SJCRH30 (cell line): ENCODE data around the gene RBM20. TPM values are rescaled to one million over a fixed set of nuclear protein-coding genes. Genes with fewer than 3 reads are reported as not detected.

Experiments used
- DNase-seq, 2 experiments: peaks; one replicate each; pipeline ENCODE4 v3.0.0-alpha.2; 2015 to 2020
- H3K27ac ChIP-seq: fragments of 250-450 bp; sonication (Bioruptor Pico); 2 replicates; pipeline ENCODE4 v1.5.1; 2020; ENCODE audit warnings: mild to moderate bottlenecking, moderate library complexity
- H3K27me3 ChIP-seq: fragments of 250-450 bp; sonication (Bioruptor Pico); 2 replicates; pipeline ENCODE4 v1.5.1; 2020; ENCODE audit warnings: mild to moderate bottlenecking, moderate library complexity
- H3K36me3 ChIP-seq: fragments of 250-450 bp; sonication (Bioruptor Pico); 2 replicates; pipeline ENCODE4 v1.5.1; 2020; ENCODE audit warnings: mild to moderate bottlenecking, moderate library complexity
- H3K4me1 ChIP-seq: fragments of 250-450 bp; sonication (Bioruptor Pico); 2 replicates; pipeline ENCODE4 v1.5.1; 2020; ENCODE audit warnings: mild to moderate bottlenecking, moderate library complexity
- H3K4me3 ChIP-seq: fragments of 250-450 bp; sonication (Bioruptor Pico); 2 replicates; pipeline ENCODE4 v1.5.1; 2020; ENCODE audit warnings: mild to moderate bottlenecking, moderate library complexity
- H3K9me3 ChIP-seq: fragments of 250-450 bp; sonication (Bioruptor Pico); replicated peaks from 2 replicates; pipeline ENCODE4 v1.5.1; 2020; ENCODE audit warnings: mild to moderate bottlenecking, moderate library complexity
- total RNA-seq: library from RNA; depleted of rRNA; stranded (reverse); fragments of >200 nt; shearing (Covaris generic); gene quantifications from 2 replicates; pipeline ENCODE4 v1.2.3, GENCODE V29; 2014

Gene RBM20
- total RNA-seq, 1 experiment from 2014 or later, result 12.4 TPM

DNA sequence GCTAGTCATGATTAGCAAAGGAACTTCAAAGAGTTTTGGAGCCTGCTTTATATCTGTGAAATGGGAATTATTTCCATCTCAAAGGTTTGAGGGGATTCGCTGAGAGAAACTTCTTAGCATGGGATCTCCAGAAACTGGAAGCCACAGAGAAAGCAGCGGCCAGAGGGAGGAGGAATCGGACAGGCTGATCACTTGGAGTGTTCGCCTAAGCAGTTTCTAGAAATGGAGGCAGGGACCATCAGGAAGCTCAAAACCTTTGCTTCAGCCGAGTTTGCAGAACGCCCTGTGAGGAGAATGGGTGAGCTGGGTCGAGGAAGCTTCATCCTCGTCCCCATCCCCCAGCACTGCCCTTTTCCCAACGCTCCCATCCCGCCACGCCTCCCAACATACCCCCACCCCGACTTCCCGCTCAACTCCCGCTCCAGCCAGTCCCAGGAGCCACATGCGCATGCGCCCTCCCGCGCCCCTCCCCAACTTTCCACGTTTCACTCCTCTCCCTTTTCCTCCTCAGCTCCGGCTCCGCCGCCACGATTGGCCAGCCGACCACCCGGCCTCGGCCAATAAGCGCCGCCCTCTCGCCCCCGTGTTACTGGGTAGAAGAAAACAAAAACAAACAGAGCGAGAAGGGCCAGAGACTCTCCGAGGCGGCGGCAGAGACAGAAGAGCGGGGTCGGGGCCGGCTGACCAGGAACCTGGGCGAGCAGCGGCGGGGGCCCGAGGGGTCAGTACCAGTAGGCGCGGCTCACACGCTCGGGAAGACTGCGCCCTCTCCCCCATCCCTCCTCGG, 227.4 kb downstream of the RBM20 start, which contains the start of gene PDCD4:
PDCD4 (plus strand) TSS at position 631 of the 787 bp plus-strand sequence. CDS start 4,100 bp downstream, outside the sequence.
- H3K36me3 ChIP-seq, result no peaks in the 10 kb centered on the region
- DNase-seq, result peak; percentile 99 to 100
- H3K9me3 ChIP-seq, result no peaks in the 10 kb centered on the region
- peaks cover 42% of the 10 kb centered on the region for H3K4me1 ChIP-seq
- H3K27ac ChIP-seq, result peak within 1 kb of the TSS; percentile 96
- H3K27me3 ChIP-seq, result no peaks in the 10 kb centered on the region
- H3K4me3 ChIP-seq, result peak within 1 kb of the TSS; percentile 77

DNA sequence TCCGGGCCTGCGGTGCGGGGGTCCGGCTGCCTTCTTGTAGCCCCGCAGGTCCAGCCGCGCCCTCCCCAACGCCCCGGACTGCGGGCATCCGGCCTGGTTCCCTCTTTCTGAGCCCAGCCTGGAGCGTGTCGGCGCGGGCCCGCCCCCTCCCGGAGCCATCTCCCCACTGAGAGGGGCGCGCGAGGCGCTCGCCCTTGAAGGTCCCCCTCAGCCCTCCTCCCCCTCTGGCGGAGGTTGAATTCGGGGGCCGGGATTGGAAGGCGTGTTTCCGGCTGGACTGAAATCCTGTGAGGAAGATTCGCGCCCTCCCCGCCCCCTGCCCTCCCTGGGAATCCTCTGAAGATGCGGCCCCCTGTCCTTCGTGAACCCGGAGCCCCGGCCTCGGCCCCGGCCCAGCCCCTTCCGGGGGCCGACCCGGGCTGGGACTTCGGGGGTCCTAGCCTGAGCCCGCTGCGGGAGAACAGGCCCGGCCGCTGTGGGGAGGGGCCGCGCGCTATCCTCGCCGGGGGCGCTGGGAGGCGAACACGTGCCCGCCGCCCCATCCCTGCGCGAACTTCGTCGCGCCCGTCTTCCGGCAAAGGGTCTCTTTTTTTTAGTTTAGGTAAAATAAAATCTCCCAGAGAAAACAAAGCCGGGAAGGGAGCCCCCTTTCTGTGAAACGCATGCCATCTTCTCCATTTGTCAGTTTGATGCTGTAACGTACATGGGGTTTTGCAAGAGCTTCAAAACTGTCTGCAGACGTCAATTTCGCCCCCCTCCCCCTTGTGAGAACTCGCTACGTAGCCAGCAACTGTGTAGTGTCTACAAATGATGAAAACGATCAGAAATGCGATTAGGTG, 228.2 kb downstream of the RBM20 start:
- DNase-seq, result peak; percentile 94 to 95

DNA sequence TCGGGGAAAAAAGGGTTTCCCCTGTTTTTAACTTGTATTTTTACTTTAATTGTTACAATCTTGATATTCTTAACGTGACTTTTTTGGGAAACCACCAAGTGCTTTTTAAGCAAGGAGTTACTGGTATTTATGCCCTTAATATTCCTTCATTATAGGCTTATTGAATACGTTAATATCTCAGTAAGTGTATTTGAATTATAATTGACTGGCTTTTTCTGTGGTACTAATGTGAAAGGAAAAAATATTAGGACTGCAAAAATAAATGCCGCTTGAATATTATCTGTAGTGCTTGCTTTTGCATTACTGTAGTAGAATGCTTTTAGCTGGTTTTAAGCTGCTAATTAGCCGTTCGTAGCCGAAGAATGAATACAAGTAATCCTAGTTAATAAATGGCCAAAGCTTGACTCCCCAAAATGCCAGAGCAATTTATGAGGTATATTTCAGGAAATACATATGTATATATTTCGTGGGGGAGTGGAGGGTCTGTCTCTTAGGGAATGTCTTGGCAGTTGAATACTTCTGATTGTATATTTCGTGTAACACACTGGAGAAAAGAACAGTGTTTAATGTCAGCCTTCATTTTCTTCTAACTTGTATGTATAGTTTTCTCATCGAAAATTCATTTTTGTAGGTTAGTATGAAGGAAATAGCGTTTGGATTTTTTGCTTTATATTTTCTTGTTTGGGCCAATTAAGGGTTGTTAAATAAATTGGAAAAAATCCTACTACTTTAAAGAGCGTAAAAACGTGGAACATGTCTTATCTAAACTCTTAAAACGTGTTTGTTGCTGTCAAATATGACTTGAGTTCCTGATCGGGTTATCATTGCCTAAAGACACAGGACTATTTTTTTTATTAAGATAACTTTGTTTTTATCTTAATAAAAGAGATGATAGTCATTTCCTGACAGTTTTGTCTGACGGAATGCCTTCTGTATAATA, 229.1 kb downstream of the RBM20 start:
- H3K27ac ChIP-seq, result peak overlapping the region; percentile 96
- H3K27me3 ChIP-seq, result no peaks in the 10 kb centered on the region
- H3K9me3 ChIP-seq, result no peaks in the 10 kb centered on the region
- peaks cover 26% of the 10 kb centered on the region for H3K4me1 ChIP-seq
- no peaks in the 10 kb centered on the region for H3K36me3 ChIP-seq
- DNase-seq, result peak in 1 of 2 experiments; percentile 29
- H3K4me3 ChIP-seq, result peak overlapping the region; percentile 77

More for the DNA sequence above, 228.2 kb downstream of the RBM20 start:
- Histone ChIP-seq H3K9me3 (no peaks in the 10 kb centered on the region), H3K36me3 (no peaks in the 10 kb centered on the region), H3K4me3 (peak overlapping the region; percentile 77), H3K4me1 (peaks cover 34% of the 10 kb centered on the region), H3K27me3 (no peaks in the 10 kb centered on the region), H3K27ac (peak overlapping the region; percentile 96)

DNA sequence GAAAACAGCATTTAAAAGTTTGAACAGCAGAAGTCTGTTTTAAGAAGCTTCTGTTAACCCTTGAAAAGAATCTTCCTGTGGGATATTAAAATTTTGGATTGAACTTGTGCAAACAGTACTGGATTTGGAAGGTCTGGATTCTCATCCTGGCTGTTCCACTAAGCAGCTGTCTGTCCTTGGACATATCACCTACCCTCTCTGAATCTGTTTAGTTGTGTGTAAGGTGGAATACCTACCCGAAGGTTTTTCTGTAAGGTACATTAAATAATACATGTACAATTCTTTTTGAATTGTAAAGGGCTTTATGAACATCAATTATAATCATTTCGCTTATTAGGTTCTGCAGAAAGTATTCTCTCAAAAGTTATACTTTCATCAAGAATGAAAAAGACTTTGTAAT, 229.8 kb downstream of the RBM20 start:
- H3K4me1 ChIP-seq, result peaks cover 26% of the 10 kb centered on the region
- peaks cover 5% of the 10 kb centered on the region for H3K36me3 ChIP-seq
- no peak for DNase-seq
- H3K4me3 ChIP-seq, result peak overlapping the region; percentile 77
- H3K27ac ChIP-seq, result peak overlapping the region; percentile 96
- H3K9me3 ChIP-seq, result no peaks in the 10 kb centered on the region
- H3K27me3 ChIP-seq, result no peaks in the 10 kb centered on the region

DNA sequence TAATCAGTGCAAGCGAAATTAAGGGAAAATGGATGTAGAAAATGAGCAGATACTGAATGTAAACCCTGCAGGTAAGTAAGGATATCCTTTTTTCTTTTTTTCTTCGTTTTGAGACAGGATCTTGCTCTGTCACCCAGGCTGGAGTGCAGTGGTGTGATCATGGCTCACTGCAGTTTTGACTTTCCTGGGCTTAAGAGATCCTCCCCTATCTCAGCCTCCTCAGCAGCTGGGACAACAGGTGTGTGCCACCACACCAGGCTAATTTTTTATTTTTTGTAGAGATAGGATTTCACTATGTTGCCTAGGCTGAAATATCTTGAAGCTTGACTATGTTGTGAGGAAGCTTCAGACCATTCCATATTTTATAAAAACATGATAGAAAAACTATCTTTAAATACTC, 231.9 kb downstream of the RBM20 start:
- no peaks in the 10 kb centered on the region for H3K9me3 ChIP-seq
- H3K4me1 ChIP-seq, result peaks cover 23% of the 10 kb centered on the region
- no peak overlapping the region for H3K4me3 ChIP-seq
- H3K27ac ChIP-seq, result peak overlapping the region; percentile 3; the same call in 1 of the 2 replicates
- peak; percentile 63 to 77 for DNase-seq
- peaks cover 5% of the 10 kb centered on the region for H3K36me3 ChIP-seq
- H3K27me3 ChIP-seq, result no peaks in the 10 kb centered on the region

DNA sequence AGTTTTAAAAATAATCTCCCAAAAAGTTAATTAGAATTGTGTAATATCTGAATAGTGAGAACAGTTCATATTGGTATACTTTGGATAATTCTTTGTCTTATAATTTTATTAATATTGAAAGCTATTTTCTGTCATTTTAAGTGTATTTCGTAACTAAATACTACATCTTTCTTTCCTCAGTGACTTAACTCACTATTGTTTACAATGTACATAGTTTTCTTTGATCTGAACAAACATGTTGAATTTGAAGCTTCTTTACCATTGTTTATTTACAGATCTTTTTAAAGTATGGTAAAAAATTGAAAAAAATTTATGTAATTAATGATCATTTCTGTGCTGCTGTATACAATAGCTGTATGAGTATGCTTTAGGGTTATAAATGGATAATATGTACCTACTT, 232.7 kb downstream of the RBM20 start:
- H3K4me3 ChIP-seq, result no peak overlapping the region
- DNase-seq, result no peak
- peaks cover 10% of the 10 kb centered on the region for H3K36me3 ChIP-seq
- H3K27ac ChIP-seq, result no peak overlapping the region
- H3K4me1 ChIP-seq, result peaks cover 21% of the 10 kb centered on the region
- no peaks in the 10 kb centered on the region for H3K27me3 ChIP-seq
- H3K9me3 ChIP-seq, result no peaks in the 10 kb centered on the region

GRCh38 chr10:110880012-110880411, 235.9 kb downstream of the RBM20 start:
- H3K27me3 ChIP-seq, result no peaks in the 10 kb centered on the region

DNA sequence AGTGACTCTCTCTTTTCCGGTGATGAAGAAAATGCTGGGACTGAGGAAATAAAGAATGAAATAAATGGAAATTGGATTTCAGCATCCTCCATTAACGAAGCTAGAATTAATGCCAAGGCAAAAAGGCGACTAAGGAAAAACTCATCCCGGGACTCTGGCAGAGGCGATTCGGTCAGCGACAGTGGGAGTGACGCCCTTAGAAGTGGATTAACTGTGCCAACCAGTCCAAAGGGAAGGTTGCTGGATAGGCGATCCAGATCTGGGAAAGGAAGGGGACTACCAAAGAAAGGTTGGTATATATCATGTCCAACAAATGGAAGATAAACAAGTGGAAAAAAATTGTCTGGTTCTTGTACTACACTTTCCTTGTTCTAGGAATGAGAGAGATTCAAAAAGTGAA, 237.1 kb downstream of the RBM20 start:
- Histone ChIP-seq H3K27ac (no peak overlapping the region), H3K4me3 (no peak overlapping the region), H3K36me3 (peaks cover 16% of the 10 kb centered on the region), H3K27me3 (no peaks in the 10 kb centered on the region), H3K9me3 (no peaks in the 10 kb centered on the region), H3K4me1 (peaks cover 3% of the 10 kb centered on the region; the same call in 1 of the 2 replicates)
- DNase-seq, result no peak

More at GRCh38 chr10:110880012-110880411, 235.9 kb downstream of the RBM20 start:
- Histone ChIP-seq H3K9me3 (no peaks in the 10 kb centered on the region), H3K27ac (no peak overlapping the region), H3K36me3 (peaks cover 14% of the 10 kb centered on the region), H3K4me3 (no peak overlapping the region), H3K4me1 (peaks cover 14% of the 10 kb centered on the region)
- no peak for DNase-seq

- no peak overlapping the region for H3K4me3 ChIP-seq
- no peaks in the 10 kb centered on the region for H3K4me1 ChIP-seq
- peaks cover 16% of the 10 kb centered on the region for H3K36me3 ChIP-seq
- no peak overlapping the region for H3K27ac ChIP-seq
- no peak for DNase-seq
- H3K27me3 ChIP-seq, result no peaks in the 10 kb centered on the region
- no peaks in the 10 kb centered on the region for H3K9me3 ChIP-seq
These were observed 237.8 kb downstream of the RBM20 start for GRCh38 chr10:110881905-110882304.

DNA sequence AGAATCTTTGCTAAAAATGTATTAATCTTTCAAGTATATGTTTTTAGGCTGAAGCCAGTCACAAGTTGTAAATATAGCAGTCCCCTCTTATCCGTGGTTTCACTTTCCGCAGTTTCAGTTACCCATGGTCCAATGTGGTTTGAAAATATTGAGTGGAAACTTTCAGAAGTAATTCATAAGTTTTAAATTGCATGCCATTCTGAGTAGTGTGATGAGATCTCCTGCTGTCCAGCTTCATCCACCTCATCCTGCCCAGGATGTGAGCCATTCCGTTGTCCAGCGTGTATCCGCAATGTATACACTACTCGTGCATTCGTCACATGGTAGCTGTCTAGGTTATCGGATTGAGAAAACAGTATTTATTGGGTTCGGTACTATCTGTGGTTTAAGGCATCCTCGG, 239.8 kb downstream of the RBM20 start:
- Histone ChIP-seq H3K27me3 (no peaks in the 10 kb centered on the region), H3K4me3 (no peak overlapping the region), H3K4me1 (no peaks in the 10 kb centered on the region; the same call in 1 of the 2 replicates), H3K9me3 (no peaks in the 10 kb centered on the region), H3K27ac (no peak overlapping the region), H3K36me3 (peaks cover 18% of the 10 kb centered on the region)
- DNase-seq, result no peak

DNA sequence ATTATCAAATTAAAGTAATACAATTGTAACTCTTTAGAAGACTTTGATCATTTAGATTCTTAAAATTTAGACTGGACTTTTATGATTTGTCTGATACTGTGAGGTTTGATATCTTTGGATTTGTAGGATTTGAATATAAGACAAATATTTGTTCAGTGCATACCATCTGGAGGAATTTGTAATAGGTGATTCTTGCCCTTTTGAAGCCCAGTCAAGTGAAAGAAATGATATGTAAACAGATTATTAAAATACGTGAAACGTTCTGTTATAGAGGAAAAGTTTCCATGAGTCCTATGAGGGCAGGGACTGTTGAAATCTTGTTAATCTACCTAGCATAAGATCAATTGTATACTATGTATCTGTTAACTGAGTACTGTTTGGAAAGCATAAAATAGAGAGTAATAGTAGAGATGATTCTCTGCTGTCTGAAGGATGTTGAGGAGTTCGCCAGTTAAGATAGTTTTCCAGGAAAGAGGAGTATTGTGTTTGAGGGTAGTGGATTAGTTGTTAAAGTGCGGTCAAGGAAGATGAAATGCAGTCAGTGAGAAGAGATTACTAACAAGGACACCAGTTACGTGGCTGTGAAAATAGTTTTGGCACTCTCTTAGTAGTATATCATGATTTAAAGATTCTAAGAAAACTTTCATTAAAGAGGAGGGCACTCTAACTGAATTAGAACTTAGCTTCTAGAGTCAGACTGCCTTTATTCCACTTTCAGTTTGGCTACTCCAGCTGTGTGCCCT, 242.0 kb downstream of the RBM20 start:
- no peak overlapping the region for H3K4me3 ChIP-seq
- peaks cover 31% of the 10 kb centered on the region for H3K36me3 ChIP-seq
- DNase-seq, result no peak
- H3K27me3 ChIP-seq, result no peaks in the 10 kb centered on the region
- no peaks in the 10 kb centered on the region for H3K9me3 ChIP-seq
- no peaks in the 10 kb centered on the region; the same call in 1 of the 2 replicates for H3K4me1 ChIP-seq
- H3K27ac ChIP-seq, result no peak overlapping the region

GRCh38 chr10:110887560-110887959, 243.4 kb downstream of the RBM20 start:
- Histone ChIP-seq H3K9me3 (no peaks in the 10 kb centered on the region), H3K27me3 (no peaks in the 10 kb centered on the region), H3K27ac (no peak overlapping the region), H3K4me3 (no peak overlapping the region), H3K36me3 (peaks cover 22% of the 10 kb centered on the region), H3K4me1 (no peaks in the 10 kb centered on the region; the same call in 1 of the 2 replicates)
- no peak for DNase-seq
